ENCODE results near the gene ATF4.

The ATF4 gene

DNA sequence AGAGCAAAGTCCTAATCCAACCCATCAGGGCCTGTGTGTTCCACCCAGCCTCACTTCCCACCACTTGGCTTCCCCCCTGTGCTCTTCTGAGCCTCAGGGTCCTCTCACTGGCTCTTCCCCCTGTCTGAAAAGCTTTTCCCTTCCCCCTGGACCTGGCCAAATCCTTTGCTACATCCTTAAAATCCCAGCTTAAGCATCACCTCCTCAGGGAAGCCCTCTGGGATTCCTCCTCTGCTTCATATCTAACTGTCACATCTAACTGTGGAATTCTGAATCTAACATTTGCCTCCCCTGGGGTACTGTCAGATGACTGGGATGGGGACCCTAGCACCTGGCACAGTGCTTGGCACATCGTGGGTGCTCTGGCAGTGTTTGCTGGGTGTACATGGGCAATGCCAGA lies 51.2 kb downstream of the ATF4 start:
- TF ChIP-seq, protein P1, sequence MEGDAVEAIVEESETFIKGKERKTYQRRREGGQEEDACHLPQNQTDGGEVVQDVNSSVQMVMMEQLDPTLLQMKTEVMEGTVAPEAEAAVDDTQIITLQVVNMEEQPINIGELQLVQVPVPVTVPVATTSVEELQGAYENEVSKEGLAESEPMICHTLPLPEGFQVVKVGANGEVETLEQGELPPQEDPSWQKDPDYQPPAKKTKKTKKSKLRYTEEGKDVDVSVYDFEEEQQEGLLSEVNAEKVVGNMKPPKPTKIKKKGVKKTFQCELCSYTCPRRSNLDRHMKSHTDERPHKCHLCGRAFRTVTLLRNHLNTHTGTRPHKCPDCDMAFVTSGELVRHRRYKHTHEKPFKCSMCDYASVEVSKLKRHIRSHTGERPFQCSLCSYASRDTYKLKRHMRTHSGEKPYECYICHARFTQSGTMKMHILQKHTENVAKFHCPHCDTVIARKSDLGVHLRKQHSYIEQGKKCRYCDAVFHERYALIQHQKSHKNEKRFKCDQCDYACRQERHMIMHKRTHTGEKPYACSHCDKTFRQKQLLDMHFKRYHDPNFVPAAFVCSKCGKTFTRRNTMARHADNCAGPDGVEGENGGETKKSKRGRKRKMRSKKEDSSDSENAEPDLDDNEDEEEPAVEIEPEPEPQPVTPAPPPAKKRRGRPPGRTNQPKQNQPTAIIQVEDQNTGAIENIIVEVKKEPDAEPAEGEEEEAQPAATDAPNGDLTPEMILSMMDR (IDR thresholded peaks at IDR 0.05; ENCODE audit: low read depth, low read length, missing control alignments) = no peak
- no peak overlapping the region for H3K4me3 ChIP-seq (replicated peaks; ENCODE audit: low read depth, low read length)
- DNase-seq (ENCODE audit: extremely low read depth, low read depth) = no peak

Data from HFF-Myc (cell line).